Activated B cell treated with CpG ODN at 0.5 μM for 24 hours (primary cell): Measurements from ENCODE around the gene DENND1C. TPM values are rescaled to one million over a fixed set of nuclear protein-coding genes. Genes with fewer than 3 reads are reported as not detected.

ENCODE experiments used
- ATAC-seq: fragments of 200-7000 bp; cut with Tn5 transposase; one replicate; pipeline ENCODE4 v1.10.0; 2021; ENCODE audit warnings: low read depth, mild to moderate bottlenecking, moderate library complexity
- CTCF ChIA-PET: fragments of 350-600 bp; sonication (Branson Sonifier 250); formaldehyde crosslinking; loops from one replicate; lab custom pipeline; 2021; ENCODE audit warnings: antibody characterized with exemption; lab: Charles Lee
- POLR2A ChIA-PET: fragments of 350-600 bp; sonication (Branson Sonifier 250); formaldehyde crosslinking; loops from one replicate; lab custom pipeline; 2021; ENCODE audit warnings: antibody characterized with exemption; lab: Charles Lee
- DNase-seq: peaks from one replicate; pipeline ENCODE4 v3.0.0; 2022
- H3K27ac Mint-ChIP-seq: one replicate; pipeline ENCODE4 v1.8.0; 2020; ENCODE audit warnings: mixed read lengths
- H3K27me3 Mint-ChIP-seq: one replicate; pipeline ENCODE4 v1.8.0; 2021; ENCODE audit warnings: mixed read lengths
- H3K36me3 Mint-ChIP-seq: one replicate; pipeline ENCODE4 v1.8.0; 2021; ENCODE audit warnings: low read depth, mixed read lengths
- H3K4me1 Mint-ChIP-seq: one replicate; pipeline ENCODE4 v1.8.0; 2021; ENCODE audit warnings: mixed read lengths
- H3K4me3 Mint-ChIP-seq: one replicate; pipeline ENCODE4 v1.8.0; 2020; ENCODE audit warnings: mild to moderate bottlenecking, mixed read lengths
- H3K9me3 Mint-ChIP-seq: one replicate; pipeline ENCODE4 v1.8.0; 2020; ENCODE audit warnings: mixed read lengths
- intact Hi-C: fragments of 100-400 bp; cut with micrococcal nuclease; formaldehyde crosslinking; loops from one replicate; pipeline ENCODE4 v1.15.1; 2024
- total RNA-seq: library from RNA; stranded (reverse); gene quantifications from 2 replicates; pipeline ENCODE4 v1.2.3, GENCODE V29; 2022
- TF ChIP-seq, protein P1 (sequence below): fragments of 200-600 bp; IDR thresholded peaks from one replicate; pipeline ENCODE4 v1.8.0; 2022; ENCODE audit warnings: antibody characterized with exemption, mild to moderate bottlenecking

Gene DENND1C
- total RNA-seq, 1 donor from 2014 or later, result 95.1 TPM

GRCh38 chr19:6475321-6476108, 6.1 kb downstream of the DENND1C start:
- ChIA-PET POLR2A (no interaction called here), CTCF (no interaction called here)
- H3K9me3 Mint-ChIP-seq, result no peaks in the 10 kb centered on the region
- ATAC-seq, result no peak
- no peak overlapping the region for H3K27ac Mint-ChIP-seq
- no peak for DNase-seq
- intact Hi-C loops, result no loop called here
- H3K4me1 Mint-ChIP-seq, result peaks cover 7% of the 10 kb centered on the region
- TF ChIP-seq, protein P1, sequence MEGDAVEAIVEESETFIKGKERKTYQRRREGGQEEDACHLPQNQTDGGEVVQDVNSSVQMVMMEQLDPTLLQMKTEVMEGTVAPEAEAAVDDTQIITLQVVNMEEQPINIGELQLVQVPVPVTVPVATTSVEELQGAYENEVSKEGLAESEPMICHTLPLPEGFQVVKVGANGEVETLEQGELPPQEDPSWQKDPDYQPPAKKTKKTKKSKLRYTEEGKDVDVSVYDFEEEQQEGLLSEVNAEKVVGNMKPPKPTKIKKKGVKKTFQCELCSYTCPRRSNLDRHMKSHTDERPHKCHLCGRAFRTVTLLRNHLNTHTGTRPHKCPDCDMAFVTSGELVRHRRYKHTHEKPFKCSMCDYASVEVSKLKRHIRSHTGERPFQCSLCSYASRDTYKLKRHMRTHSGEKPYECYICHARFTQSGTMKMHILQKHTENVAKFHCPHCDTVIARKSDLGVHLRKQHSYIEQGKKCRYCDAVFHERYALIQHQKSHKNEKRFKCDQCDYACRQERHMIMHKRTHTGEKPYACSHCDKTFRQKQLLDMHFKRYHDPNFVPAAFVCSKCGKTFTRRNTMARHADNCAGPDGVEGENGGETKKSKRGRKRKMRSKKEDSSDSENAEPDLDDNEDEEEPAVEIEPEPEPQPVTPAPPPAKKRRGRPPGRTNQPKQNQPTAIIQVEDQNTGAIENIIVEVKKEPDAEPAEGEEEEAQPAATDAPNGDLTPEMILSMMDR, result no peak
- no peaks in the 10 kb centered on the region for H3K27me3 Mint-ChIP-seq
- peaks cover 39% of the 10 kb centered on the region for H3K36me3 Mint-ChIP-seq
- no peak overlapping the region for H3K4me3 Mint-ChIP-seq

GRCh38 chr19:6473647-6474046, 7.9 kb downstream of the DENND1C start:
- DNase-seq, result no peak
- intact Hi-C loops, result no loop called here
- Mint-ChIP-seq H3K36me3 (peaks cover 49% of the 10 kb centered on the region), H3K4me1 (no peaks in the 10 kb centered on the region), H3K4me3 (no peak overlapping the region), H3K27ac (no peak overlapping the region), H3K9me3 (no peaks in the 10 kb centered on the region), H3K27me3 (no peaks in the 10 kb centered on the region)
- no peak for ATAC-seq
- ChIA-PET POLR2A (interaction anchor here (0.6 to 1.1 kb wide), 3 partner anchors 16 to 181 kb away, joined by 3 to 6 read pairs (median 3); partner anchors contain the start of gene KHSRP), CTCF (no interaction called here)
- TF ChIP-seq, protein P1, result no peak

GRCh38 chr19:6472713-6473112, 8.9 kb downstream of the DENND1C start:
- ChIA-PET CTCF (interaction anchor here (1.0 kb wide), 1 partner anchor 255 kb away, joined by 3 read pairs; no protein-coding TSS in a partner anchor), POLR2A (interaction anchor here (0.6 to 1.1 kb wide), 5 partner anchors 12 to 53 kb away, joined by 3 to 8 read pairs (median 4); partner anchors contain the start of gene KHSRP)
- TF ChIP-seq, protein P1, result no peak
- no peaks in the 10 kb centered on the region for H3K27me3 Mint-ChIP-seq
- no peaks in the 10 kb centered on the region for H3K9me3 Mint-ChIP-seq
- DNase-seq (no peak), ATAC-seq (no peak)
- H3K4me3 Mint-ChIP-seq, result no peak overlapping the region
- H3K36me3 Mint-ChIP-seq, result peaks cover 57% of the 10 kb centered on the region
- no peaks in the 10 kb centered on the region for H3K4me1 Mint-ChIP-seq
- H3K27ac Mint-ChIP-seq, result no peak overlapping the region
- intact Hi-C loops, result no loop called here

DNA sequence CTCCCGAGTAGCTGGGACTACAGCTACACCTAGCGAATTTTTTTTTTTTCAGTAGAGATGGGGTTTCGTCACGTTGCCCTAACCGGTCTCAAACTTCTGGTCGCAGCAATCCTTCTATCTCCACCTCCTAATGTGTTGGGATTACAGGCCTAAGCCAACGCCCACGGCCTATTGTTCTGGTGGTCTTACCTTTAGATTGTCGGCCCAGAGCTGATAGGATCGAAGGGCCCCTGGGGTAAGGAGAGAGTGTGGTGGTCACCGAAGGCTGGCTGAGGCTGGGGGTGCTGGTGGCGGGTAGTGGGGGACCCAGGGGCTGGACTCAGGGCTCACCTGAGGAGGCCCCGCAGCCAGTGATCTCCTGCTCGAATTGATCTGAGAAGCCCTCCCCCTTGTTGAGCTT, 10.5 kb downstream of the DENND1C start:
- H3K9me3 Mint-ChIP-seq, result no peaks in the 10 kb centered on the region
- POLR2A ChIA-PET, result interaction anchor here (1.3 kb wide), 1 partner anchor 10 kb away, joined by 4 read pairs; the partner anchor contains the start of gene DENND1C
- no peak for DNase-seq
- H3K27me3 Mint-ChIP-seq, result no peaks in the 10 kb centered on the region
- CTCF ChIA-PET, result no interaction called here
- H3K27ac Mint-ChIP-seq, result no peak overlapping the region
- intact Hi-C loops, result no loop called here
- H3K4me1 Mint-ChIP-seq, result no peaks in the 10 kb centered on the region
- H3K4me3 Mint-ChIP-seq, result no peak overlapping the region
- peaks cover 59% of the 10 kb centered on the region for H3K36me3 Mint-ChIP-seq
- ATAC-seq, result no peak
- TF ChIP-seq, protein P1, result no peak

GRCh38 chr19:6470173-6470572, 11.4 kb downstream of the DENND1C start:
- Mint-ChIP-seq H3K9me3 (no peaks in the 10 kb centered on the region), H3K27ac (no peak overlapping the region), H3K4me1 (peaks cover 6% of the 10 kb centered on the region), H3K36me3 (peaks cover 55% of the 10 kb centered on the region), H3K27me3 (no peaks in the 10 kb centered on the region), H3K4me3 (no peak overlapping the region)
- ATAC-seq, result no peak
- TF ChIP-seq, protein P1, result no peak
- ChIA-PET CTCF (no interaction called here), POLR2A (no interaction called here)
- no peak for DNase-seq
- intact Hi-C loops, result no loop called here
